ENCODE results near the gene LARP4B. TPM values are rescaled to one million over a fixed set of nuclear protein-coding genes. Genes with fewer than 3 reads are reported as not detected.

LARP4B gene
- polyA plus RNA-seq, 1 experiment, result 33.5 TPM

DNA sequence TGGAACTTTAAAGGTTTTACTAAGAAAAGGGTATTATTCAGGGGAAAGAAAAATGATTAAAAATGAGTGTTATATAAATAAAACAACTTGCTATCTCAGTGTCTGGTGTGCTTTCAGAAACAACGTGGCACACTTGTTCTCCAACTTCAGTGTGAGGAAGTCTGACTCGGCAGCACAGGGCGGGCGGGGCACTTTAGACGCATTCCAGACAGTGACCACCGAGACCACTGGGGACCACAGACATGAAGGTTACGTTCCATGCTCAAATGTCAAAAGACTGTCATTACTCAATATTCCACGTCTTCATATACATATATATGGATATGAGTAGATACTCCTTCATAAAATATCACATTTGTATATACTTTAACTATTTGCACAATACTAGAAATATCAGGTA is 87.0 kb downstream of the LARP4B start:
- CTCF ChIA-PET, result no interaction called here
- no peak for DNase-seq (ENCODE audit: low read depth, low spot score)
- Histone ChIP-seq H3K4me3 (ENCODE audit: low read depth, low read length) (no peak overlapping the region), H3K27me3 (ENCODE audit: control insufficient read depth, insufficient read depth, low read length) (no peaks in the 10 kb centered on the region), H3K27ac (ENCODE audit: low read depth, low read length) (no peak overlapping the region), H3K9me3 (ENCODE audit: control insufficient read depth, insufficient read depth, low read length) (no peaks in the 10 kb centered on the region)
- TF ChIP-seq, protein P1, sequence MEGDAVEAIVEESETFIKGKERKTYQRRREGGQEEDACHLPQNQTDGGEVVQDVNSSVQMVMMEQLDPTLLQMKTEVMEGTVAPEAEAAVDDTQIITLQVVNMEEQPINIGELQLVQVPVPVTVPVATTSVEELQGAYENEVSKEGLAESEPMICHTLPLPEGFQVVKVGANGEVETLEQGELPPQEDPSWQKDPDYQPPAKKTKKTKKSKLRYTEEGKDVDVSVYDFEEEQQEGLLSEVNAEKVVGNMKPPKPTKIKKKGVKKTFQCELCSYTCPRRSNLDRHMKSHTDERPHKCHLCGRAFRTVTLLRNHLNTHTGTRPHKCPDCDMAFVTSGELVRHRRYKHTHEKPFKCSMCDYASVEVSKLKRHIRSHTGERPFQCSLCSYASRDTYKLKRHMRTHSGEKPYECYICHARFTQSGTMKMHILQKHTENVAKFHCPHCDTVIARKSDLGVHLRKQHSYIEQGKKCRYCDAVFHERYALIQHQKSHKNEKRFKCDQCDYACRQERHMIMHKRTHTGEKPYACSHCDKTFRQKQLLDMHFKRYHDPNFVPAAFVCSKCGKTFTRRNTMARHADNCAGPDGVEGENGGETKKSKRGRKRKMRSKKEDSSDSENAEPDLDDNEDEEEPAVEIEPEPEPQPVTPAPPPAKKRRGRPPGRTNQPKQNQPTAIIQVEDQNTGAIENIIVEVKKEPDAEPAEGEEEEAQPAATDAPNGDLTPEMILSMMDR (IDR thresholded peaks at IDR 0.05; ENCODE audit: low read depth, low read length), result no peak
- POLR2A ChIA-PET, result no interaction called here

DNA sequence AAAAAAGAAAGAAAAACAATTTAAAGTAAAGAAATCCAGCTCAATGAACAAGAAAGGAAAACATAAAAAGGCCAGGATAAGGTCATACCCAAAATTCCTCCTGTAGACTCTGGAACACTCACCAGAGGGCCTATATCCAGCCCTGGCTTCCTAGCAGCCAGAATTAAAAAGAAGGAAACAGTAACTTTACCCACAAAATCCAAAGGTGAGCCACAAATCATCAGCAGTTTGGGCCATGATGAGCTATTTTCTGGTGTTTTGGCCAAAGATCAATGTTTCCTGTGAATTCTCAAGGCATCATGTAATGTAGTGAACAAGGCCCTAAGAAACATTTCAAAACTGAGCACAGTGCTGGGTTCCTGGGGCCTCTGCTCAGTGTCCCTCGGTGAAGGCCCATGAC is 87.8 kb downstream of the LARP4B start:
- no peaks in the 10 kb centered on the region for H3K27me3 ChIP-seq (ENCODE audit: control insufficient read depth, insufficient read depth, low read length)
- POLR2A ChIA-PET, result interaction anchor here (0.8 kb wide), 1 partner anchor 10 kb away, joined by 4 read pairs; no protein-coding TSS in a partner anchor
- no peak for DNase-seq (ENCODE audit: low read depth, low spot score)
- no peak overlapping the region for H3K4me3 ChIP-seq (ENCODE audit: low read depth, low read length)
- no peak overlapping the region for H3K27ac ChIP-seq (ENCODE audit: low read depth, low read length)
- TF ChIP-seq, protein P1 (IDR thresholded peaks at IDR 0.05; ENCODE audit: low read depth, low read length), result no peak
- no peaks in the 10 kb centered on the region for H3K9me3 ChIP-seq (ENCODE audit: control insufficient read depth, insufficient read depth, low read length)
- CTCF ChIA-PET, result interaction anchor here (0.5 to 1.0 kb wide), 2 partner anchors 14 to 30 kb away, joined by 3 read pairs; no protein-coding TSS in a partner anchor

DNA sequence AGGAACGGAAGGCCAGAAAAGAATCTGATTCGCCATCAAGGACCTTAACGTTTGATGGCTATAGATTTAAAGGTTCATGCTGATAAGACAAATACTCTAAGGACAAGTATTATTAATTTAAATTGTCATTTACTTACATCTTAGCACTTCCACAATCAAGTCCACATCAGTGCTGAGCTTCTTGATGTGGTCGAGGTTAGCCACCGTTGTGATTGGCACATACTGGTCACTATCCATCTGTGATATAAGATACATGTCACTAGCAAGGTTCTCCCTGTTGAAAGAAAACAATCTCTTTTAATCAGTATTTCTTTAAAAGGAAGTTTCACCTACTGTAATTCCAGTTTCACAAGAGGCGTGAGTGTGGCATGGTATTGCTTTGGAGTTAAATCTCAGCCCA is 88.7 kb downstream of the LARP4B start:
- no peak overlapping the region for H3K4me3 ChIP-seq (ENCODE audit: low read depth, low read length)
- TF ChIP-seq, protein P1 (IDR thresholded peaks at IDR 0.05; ENCODE audit: low read depth, low read length), result no peak
- no peaks in the 10 kb centered on the region for H3K9me3 ChIP-seq (ENCODE audit: control insufficient read depth, insufficient read depth, low read length)
- DNase-seq (ENCODE audit: low read depth, low spot score), result no peak
- ChIA-PET POLR2A (interaction anchor here (0.6 to 0.8 kb wide), 2 partner anchors 10 to 11 kb away, joined by 4 to 8 read pairs; no protein-coding TSS in a partner anchor), CTCF (no interaction called here)
- H3K27ac ChIP-seq (ENCODE audit: low read depth, low read length), result no peak overlapping the region
- no peaks in the 10 kb centered on the region for H3K27me3 ChIP-seq (ENCODE audit: control insufficient read depth, insufficient read depth, low read length)

DNA sequence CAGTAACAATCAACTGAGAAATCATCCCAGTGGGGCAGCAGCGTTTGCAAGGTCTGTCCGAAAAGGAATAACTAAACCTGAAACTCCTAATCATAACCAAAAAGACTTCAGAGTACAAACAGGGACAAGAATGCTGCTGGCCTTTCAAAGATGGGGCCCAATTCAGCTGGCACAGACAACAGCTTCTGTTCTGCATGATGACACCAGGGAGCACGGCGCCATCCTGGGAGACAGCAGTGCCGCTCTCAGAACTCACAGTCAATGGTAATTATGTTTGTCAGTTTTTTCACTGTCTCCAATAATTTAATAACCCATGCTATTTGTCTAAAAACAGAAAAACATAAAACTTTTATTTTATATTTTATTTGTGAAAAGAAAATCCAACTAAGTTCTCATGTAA is 90.0 kb downstream of the LARP4B start:
- DNase-seq (ENCODE audit: low read depth, low spot score), result no peak
- no peaks in the 10 kb centered on the region for H3K9me3 ChIP-seq (ENCODE audit: control insufficient read depth, insufficient read depth, low read length)
- ChIA-PET POLR2A (no interaction called here), CTCF (no interaction called here)
- no peaks in the 10 kb centered on the region for H3K27me3 ChIP-seq (ENCODE audit: control insufficient read depth, insufficient read depth, low read length)
- TF ChIP-seq, protein P1 (IDR thresholded peaks at IDR 0.05; ENCODE audit: low read depth, low read length), result no peak
- H3K4me3 ChIP-seq (ENCODE audit: low read depth, low read length), result no peak overlapping the region
- no peak overlapping the region for H3K27ac ChIP-seq (ENCODE audit: low read depth, low read length)

DNA sequence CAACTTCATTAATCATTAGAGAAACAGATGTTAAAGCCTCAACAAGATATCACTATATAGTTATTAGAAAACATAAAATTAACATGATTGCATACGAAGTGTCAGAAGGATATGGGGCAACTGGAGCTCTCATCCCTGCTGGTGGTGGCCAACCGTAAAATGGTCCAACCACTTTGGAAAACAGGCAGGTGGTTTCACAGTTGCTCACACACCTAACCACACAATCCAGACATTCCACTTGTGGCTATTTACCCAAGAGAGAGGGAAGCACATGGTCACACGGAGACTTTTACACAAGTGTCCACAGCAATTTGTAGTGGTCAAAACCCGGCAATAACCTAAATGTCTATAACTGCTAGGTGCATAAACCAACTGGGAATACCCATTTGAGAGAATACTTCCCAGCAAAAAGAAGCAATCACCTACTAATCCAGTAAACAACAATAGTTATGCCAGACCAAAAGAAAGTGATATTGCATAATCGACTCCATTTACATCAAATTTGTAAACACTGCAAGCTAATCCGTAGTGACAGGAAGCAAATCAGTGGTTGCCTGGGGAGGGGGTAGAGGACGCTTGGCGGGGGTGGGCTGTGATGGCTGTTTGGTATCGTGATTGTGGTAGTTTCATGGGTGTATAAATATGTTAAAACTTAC is 91.8 kb downstream of the LARP4B start:
- no peak for DNase-seq (ENCODE audit: low read depth, low spot score)
- no peaks in the 10 kb centered on the region for H3K9me3 ChIP-seq (ENCODE audit: control insufficient read depth, insufficient read depth, low read length)
- ChIA-PET POLR2A (no interaction called here), CTCF (no interaction called here)
- H3K4me3 ChIP-seq (ENCODE audit: low read depth, low read length), result no peak overlapping the region
- H3K27me3 ChIP-seq (ENCODE audit: control insufficient read depth, insufficient read depth, low read length), result no peaks in the 10 kb centered on the region
- TF ChIP-seq, protein P1 (IDR thresholded peaks at IDR 0.05; ENCODE audit: low read depth, low read length), result no peak
- H3K27ac ChIP-seq (ENCODE audit: low read depth, low read length), result no peak overlapping the region

Data from AG04450 (cell line).